CD4-positive, CD25-positive, alpha-beta regulatory T cell (primary cell): Measurements from ENCODE around the gene STK32C. TPM values are rescaled to one million over a fixed set of nuclear protein-coding genes. Genes with fewer than 3 reads are reported as not detected.

Source experiments
- ATAC-seq, 2 donors: fragments of 150-1000 bp; cut with Tn5 transposase; one replicate each; pipeline ENCODE4 v1.10.0; 2021; ENCODE audit warnings: low read depth in 2 of 2, moderate number of reproducible peaks in 2 of 2, moderate library complexity in 1 of 2
- DNase-seq, 3 donors: peaks; one replicate each; pipeline versions ENCODE4 v3.0.0 to v3.0.0-alpha.2; 2012 to 2022; ENCODE audit warnings: mixed read lengths in 1 of 3
- H3K27ac ChIP-seq: one replicate; pipeline ENCODE4 v1.7.0; 2013; ENCODE audit warnings: mild to moderate bottlenecking, low read length; ENCODE audit not compliant: insufficient read depth, poor library complexity, severe bottlenecking
- H3K27me3 ChIP-seq: one replicate; pipeline ENCODE4 v1.7.0; 2013; ENCODE audit warnings: low read length; ENCODE audit not compliant: control insufficient read depth, insufficient read depth
- H3K36me3 ChIP-seq: one replicate; pipeline ENCODE4 v1.7.0; 2013; ENCODE audit warnings: mild to moderate bottlenecking, low read length, moderate library complexity; ENCODE audit not compliant: control insufficient read depth, insufficient read depth
- H3K4me1 ChIP-seq: 2 replicates; pipeline ENCODE4 v1.7.0; 2013; ENCODE audit warnings: mild to moderate bottlenecking, low read length; ENCODE audit not compliant: insufficient read depth, control insufficient read depth, poor library complexity, severe bottlenecking
- H3K4me3 ChIP-seq: one replicate; pipeline ENCODE4 v1.7.0; 2013; ENCODE audit warnings: low read depth, mild to moderate bottlenecking, low read length, moderate library complexity
- H3K9me3 ChIP-seq, 2 experiments: 1 replicate in 1 of 2; 2 replicates in 1 of 2; pipeline ENCODE4 v1.7.0; 2013; ENCODE audit warnings: low read length in 2 of 2, mild to moderate bottlenecking in 1 of 2, moderate library complexity in 1 of 2; ENCODE audit not compliant: control insufficient read depth in 2 of 2
- H3K27ac Mint-ChIP-seq, 3 donors: one replicate each; pipeline ENCODE4 v1.8.0; 2020 to 2022; ENCODE audit warnings: mild to moderate bottlenecking in 3 of 3, mixed read lengths in 3 of 3, moderate library complexity in 2 of 3
- H3K27me3 Mint-ChIP-seq: one replicate; pipeline ENCODE4 v1.8.0; 2022; ENCODE audit warnings: mild to moderate bottlenecking, mixed read lengths
- H3K36me3 Mint-ChIP-seq: one replicate; pipeline ENCODE4 v1.8.0; 2020; ENCODE audit warnings: mixed read lengths
- H3K4me1 Mint-ChIP-seq, 4 donors: one replicate each; pipeline ENCODE4 v1.8.0; 2020 to 2022; ENCODE audit warnings: mixed read lengths in 4 of 4, mild to moderate bottlenecking in 1 of 4
- H3K4me3 Mint-ChIP-seq, 4 donors: one replicate each; pipeline ENCODE4 v1.8.0; 2020 to 2022; ENCODE audit warnings: mild to moderate bottlenecking in 4 of 4, mixed read lengths in 4 of 4, moderate library complexity in 3 of 4
- H3K9me3 Mint-ChIP-seq, 7 donors: one replicate each; pipeline ENCODE4 v1.8.0; 2020 to 2022; ENCODE audit warnings: mixed read lengths in 7 of 7, mild to moderate bottlenecking in 3 of 7, moderate library complexity in 2 of 7
- polyA plus RNA-seq, 4 donors: library from polyadenylated mRNA; unstranded; fragments of 300-500 nt; fragmentation: Illumina TruSeq; gene quantifications; one replicate each; pipeline ENCODE4 v1.2.3, GENCODE V29; 2021
- total RNA-seq: library from RNA; stranded (reverse); gene quantifications from one replicate; pipeline ENCODE4 v1.2.3, GENCODE V29; 2022

Gene STK32C
- total and polyA plus RNA-seq, 5 donors from 2014 or later, result 3.5 to 7.0 (median 6.6) TPM

DNA sequence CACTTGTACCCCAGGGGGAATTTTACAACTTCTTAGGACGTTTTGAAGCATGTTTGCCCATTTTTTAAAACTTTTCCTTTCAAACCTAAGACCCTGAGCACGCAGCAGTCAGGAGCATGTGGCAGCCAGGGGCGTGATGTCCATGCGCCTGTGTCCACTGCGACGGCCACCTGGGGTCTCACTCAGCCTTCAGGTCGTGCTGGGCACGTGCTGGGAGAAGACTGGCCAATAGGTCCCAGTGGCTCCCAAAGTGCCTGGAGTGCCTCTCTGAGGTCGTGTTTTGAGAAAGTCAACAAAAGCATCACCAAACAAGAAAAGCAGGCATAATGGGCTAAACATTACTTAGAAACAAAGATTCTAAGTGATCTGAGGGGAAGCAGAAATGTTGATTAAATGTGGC, 39.1 kb upstream of the STK32C start:
- ATAC-seq (no peak), DNase-seq (no peak)
- no peak overlapping the region for H3K27ac ChIP-seq
- Mint-ChIP-seq H3K9me3 (peaks cover 0 to 2% (median 0%) of the 10 kb centered on the region in 7 donors), H3K36me3 (peaks cover 33% of the 10 kb centered on the region), H3K27me3 (no peaks in the 10 kb centered on the region), H3K4me3 (no peak overlapping the region), H3K4me1 (no peaks in the 10 kb centered on the region), H3K27ac (peak overlapping the region in 1 of 3 donors; percentile 82)
- H3K27me3 ChIP-seq, result no peaks in the 10 kb centered on the region
- no peak overlapping the region for H3K4me3 ChIP-seq
- peaks cover 2% of the 10 kb centered on the region for H3K36me3 ChIP-seq
- no peaks in the 10 kb centered on the region for H3K4me1 ChIP-seq
- no peaks in the 10 kb centered on the region for H3K9me3 ChIP-seq

DNA sequence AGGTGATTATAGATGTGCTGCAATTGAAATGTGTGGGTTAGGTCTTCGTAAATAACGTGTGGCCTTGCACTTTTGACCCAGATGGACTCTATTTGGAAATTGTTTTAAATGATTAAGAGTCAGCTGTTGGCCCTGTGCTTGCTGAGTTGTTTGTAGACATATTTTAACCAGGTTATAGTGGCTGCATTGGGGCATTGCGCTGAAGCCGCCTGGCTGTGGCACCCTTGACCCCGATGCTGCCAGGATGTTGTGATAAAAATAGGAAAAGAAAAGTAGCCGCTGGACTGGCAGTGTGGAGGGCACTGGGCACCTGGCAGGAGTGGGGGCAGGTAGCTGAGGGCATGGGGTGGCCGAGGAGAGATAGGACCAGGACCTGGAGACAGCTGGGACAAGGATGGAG, 37.6 kb upstream of the STK32C start:
- Histone ChIP-seq H3K27me3 (no peaks in the 10 kb centered on the region), H3K27ac (no peak overlapping the region), H3K4me3 (no peak overlapping the region), H3K9me3 (no peaks in the 10 kb centered on the region), H3K36me3 (peaks cover 2% of the 10 kb centered on the region), H3K4me1 (no peaks in the 10 kb centered on the region)
- H3K4me1 Mint-ChIP-seq, result no peaks in the 10 kb centered on the region
- no peaks in the 10 kb centered on the region for H3K27me3 Mint-ChIP-seq
- no peak overlapping the region for H3K4me3 Mint-ChIP-seq
- peaks cover 0 to 2% (median 0%) of the 10 kb centered on the region in 7 donors for H3K9me3 Mint-ChIP-seq
- H3K27ac Mint-ChIP-seq, result no peak overlapping the region
- no peak for ATAC-seq
- H3K36me3 Mint-ChIP-seq, result peaks cover 37% of the 10 kb centered on the region
- no peak for DNase-seq

DNA sequence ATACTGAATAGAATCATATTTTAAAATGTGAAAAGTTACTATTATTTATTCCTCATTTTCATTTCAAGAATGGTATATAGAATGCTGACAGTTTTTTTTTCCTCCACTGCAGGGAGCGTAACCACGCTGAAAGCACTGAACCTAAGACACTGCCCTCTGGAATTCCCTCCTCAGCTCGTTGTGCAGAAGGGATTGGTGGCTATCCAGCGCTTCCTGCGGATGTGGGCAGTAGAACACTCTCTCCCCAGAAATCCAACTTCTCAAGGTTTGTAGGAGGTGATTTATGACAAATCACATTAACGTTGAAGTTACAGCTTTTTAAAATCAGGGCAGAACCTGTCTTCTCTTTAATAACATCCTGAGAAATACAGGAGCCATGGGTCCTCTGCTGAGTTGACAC, 36.6 kb upstream of the STK32C start:
- ATAC-seq (no peak), DNase-seq (no peak)
- peaks cover 0 to 2% (median 0%) of the 10 kb centered on the region in 7 donors for H3K9me3 Mint-ChIP-seq
- no peaks in the 10 kb centered on the region for H3K4me1 Mint-ChIP-seq
- H3K4me3 ChIP-seq, result no peak overlapping the region
- H3K9me3 ChIP-seq, result no peaks in the 10 kb centered on the region
- peaks cover 2% of the 10 kb centered on the region for H3K36me3 ChIP-seq
- peaks cover 34% of the 10 kb centered on the region for H3K36me3 Mint-ChIP-seq
- no peak overlapping the region for H3K4me3 Mint-ChIP-seq
- H3K27ac ChIP-seq, result no peak overlapping the region
- no peaks in the 10 kb centered on the region for H3K4me1 ChIP-seq
- no peaks in the 10 kb centered on the region for H3K27me3 ChIP-seq
- H3K27ac Mint-ChIP-seq, result no peak overlapping the region
- H3K27me3 Mint-ChIP-seq, result no peaks in the 10 kb centered on the region

DNA sequence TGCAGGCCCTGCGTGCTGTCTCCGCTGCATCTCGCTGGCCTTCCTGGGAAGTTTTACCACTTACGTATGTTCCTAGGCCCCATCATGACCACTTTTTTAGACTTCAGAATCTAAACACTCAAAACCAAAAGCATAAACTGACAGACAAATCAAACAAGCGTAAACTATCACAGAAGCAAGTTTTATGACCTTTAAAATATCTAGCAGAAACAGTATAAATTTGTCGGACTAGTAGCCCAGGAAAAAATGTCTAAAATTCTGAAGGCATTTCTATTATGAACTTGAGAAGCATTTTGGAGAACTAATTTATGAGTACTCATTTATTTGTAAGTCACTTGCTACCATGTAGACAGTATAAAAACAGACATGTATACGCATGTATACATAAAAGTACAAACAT, 34.8 kb upstream of the STK32C start:
- Histone ChIP-seq H3K27me3 (no peaks in the 10 kb centered on the region), H3K27ac (no peak overlapping the region), H3K4me3 (no peak overlapping the region), H3K9me3 (no peaks in the 10 kb centered on the region), H3K4me1 (peaks cover 1% of the 10 kb centered on the region), H3K36me3 (peaks cover 2% of the 10 kb centered on the region)
- Mint-ChIP-seq H3K4me1 (peaks cover 0 to 2% (median 2%) of the 10 kb centered on the region in 4 donors), H3K27ac (no peak overlapping the region), H3K9me3 (peaks cover 0 to 2% (median 0%) of the 10 kb centered on the region in 7 donors), H3K4me3 (no peak overlapping the region), H3K36me3 (peaks cover 30% of the 10 kb centered on the region), H3K27me3 (no peaks in the 10 kb centered on the region)
- ATAC-seq (no peak), DNase-seq (no peak)

DNA sequence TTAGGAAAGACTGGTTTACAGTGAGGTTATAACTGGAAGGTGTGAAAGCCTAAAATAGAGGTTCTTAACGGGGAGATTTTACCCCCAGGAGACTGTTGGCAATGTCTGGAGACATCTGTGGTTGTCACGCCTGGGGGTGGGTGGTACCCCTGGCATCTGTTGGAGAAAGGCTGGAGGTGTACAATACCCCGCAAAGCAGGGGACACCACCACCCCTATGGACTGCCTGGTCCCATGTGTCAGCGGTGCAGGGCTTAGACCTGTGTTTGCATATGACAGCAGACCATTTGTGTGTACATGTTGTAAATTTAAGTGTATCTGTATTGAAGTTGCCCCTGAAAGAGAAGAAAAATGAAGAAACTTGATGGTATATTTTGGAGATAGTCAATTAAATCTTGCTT, 34.0 kb upstream of the STK32C start:
- peaks cover 8% of the 10 kb centered on the region for H3K4me1 ChIP-seq
- Mint-ChIP-seq H3K9me3 (peaks cover 0 to 2% (median 0%) of the 10 kb centered on the region in 7 donors), H3K36me3 (peaks cover 30% of the 10 kb centered on the region), H3K4me1 (peaks cover 4 to 9% (median 7%) of the 10 kb centered on the region in 4 donors), H3K27me3 (no peaks in the 10 kb centered on the region), H3K4me3 (no peak overlapping the region), H3K27ac (no peak overlapping the region)
- H3K36me3 ChIP-seq, result peaks cover 2% of the 10 kb centered on the region
- ATAC-seq (no peak), DNase-seq (no peak)
- no peaks in the 10 kb centered on the region for H3K9me3 ChIP-seq
- no peaks in the 10 kb centered on the region for H3K27me3 ChIP-seq
- no peak overlapping the region for H3K27ac ChIP-seq
- H3K4me3 ChIP-seq, result no peak overlapping the region

DNA sequence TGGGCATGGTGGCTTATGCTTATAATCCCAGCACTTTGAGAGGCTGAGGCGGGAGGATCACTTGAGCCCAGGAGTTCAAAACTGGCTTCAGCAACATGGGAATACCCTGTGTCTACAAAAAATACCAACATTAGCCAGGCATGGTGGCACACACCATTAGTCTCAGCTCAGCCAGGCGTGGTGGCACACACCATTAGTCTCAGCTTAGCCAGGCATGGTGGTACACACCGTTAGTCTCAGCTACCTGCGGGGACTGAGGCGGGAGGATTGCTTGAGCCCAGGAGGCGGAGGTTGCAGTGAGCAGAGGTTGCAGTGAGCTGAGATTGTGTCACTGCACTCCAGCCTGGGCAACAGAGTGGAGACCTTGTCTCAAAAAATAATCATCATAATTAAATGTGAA, 33.3 kb upstream of the STK32C start:
- H3K27ac Mint-ChIP-seq, result no peak overlapping the region
- peaks cover 13% of the 10 kb centered on the region for H3K4me1 ChIP-seq

DNA sequence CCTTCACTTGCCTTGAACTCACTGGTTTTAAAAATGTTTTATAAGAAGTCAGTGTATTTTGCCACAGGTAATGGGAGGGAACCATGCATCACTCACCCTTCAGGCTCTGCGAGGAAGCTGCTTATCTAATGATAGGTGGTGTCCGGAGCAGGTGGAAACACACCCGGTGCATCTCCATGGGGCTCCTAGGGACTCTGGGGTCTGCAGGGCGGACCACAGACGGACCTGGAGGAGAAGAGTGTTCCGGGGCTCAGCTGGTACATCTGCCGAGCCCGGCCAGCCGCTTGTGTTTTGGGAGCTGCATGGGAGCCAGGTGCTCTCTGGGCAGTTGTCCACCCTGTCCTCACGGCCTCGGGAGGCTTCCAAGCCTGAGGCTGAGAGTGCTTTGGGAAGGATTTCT, 31.5 kb upstream of the STK32C start:
- H3K36me3 Mint-ChIP-seq, result peaks cover 17% of the 10 kb centered on the region
- no peaks in the 10 kb centered on the region for H3K27me3 Mint-ChIP-seq
- peaks cover 0 to 2% (median 0%) of the 10 kb centered on the region in 7 donors for H3K9me3 Mint-ChIP-seq
- H3K36me3 ChIP-seq, result no peaks in the 10 kb centered on the region
- no peak for ATAC-seq
- no peaks in the 10 kb centered on the region for H3K9me3 ChIP-seq
- H3K4me1 ChIP-seq, result peaks cover 13% of the 10 kb centered on the region
- peaks cover 4 to 22% (median 15%) of the 10 kb centered on the region in 4 donors for H3K4me1 Mint-ChIP-seq
- H3K27me3 ChIP-seq, result no peaks in the 10 kb centered on the region
- H3K27ac Mint-ChIP-seq, result no peak overlapping the region
- H3K27ac ChIP-seq, result no peak overlapping the region
- no peak overlapping the region for H3K4me3 ChIP-seq
- DNase-seq, result no peak
- peak overlapping the region in 1 of 4 donors; percentile 27 for H3K4me3 Mint-ChIP-seq

More for the DNA sequence above, 33.3 kb upstream of the STK32C start:
- H3K9me3 ChIP-seq, result no peaks in the 10 kb centered on the region
- no peak overlapping the region for H3K27ac ChIP-seq
- Mint-ChIP-seq H3K9me3 (peaks cover 0 to 2% (median 0%) of the 10 kb centered on the region in 7 donors), H3K36me3 (peaks cover 30% of the 10 kb centered on the region), H3K27me3 (no peaks in the 10 kb centered on the region), H3K4me1 (peaks cover 4 to 17% (median 12%) of the 10 kb centered on the region in 4 donors), H3K4me3 (no peak overlapping the region)
- H3K27me3 ChIP-seq, result no peaks in the 10 kb centered on the region
- DNase-seq (no peak), ATAC-seq (no peak)
- H3K36me3 ChIP-seq, result peaks cover 2% of the 10 kb centered on the region
- H3K4me3 ChIP-seq, result no peak overlapping the region

DNA sequence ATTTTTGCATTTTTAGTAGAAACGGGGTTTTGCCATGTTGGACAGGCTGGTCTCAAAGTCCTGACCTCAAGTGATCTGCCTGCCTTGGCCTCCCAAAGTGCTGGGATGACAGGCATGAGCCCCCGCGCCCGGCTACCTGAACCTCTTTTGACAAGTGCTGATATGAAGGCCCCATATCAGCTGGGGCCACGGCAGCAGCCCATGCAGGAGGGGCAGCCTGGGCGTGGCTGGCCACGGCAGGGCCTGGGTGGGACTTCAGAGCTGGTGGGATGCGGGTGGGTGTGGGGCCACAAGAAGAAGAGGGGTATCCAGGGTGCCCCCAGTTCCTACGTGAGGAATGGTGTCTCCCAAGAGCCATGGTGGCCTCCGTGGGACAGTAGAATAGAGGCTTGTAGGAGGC, 31.1 kb upstream of the STK32C start:
- Mint-ChIP-seq H3K27ac (no peak overlapping the region), H3K9me3 (peaks cover 0 to 2% (median 0%) of the 10 kb centered on the region in 7 donors), H3K36me3 (peaks cover 17% of the 10 kb centered on the region), H3K27me3 (no peaks in the 10 kb centered on the region), H3K4me1 (peaks cover 4 to 22% (median 15%) of the 10 kb centered on the region in 4 donors), H3K4me3 (peak overlapping the region in 1 of 4 donors; percentile 27)
- Histone ChIP-seq H3K4me3 (no peak overlapping the region), H3K27ac (no peak overlapping the region), H3K9me3 (no peaks in the 10 kb centered on the region), H3K36me3 (no peaks in the 10 kb centered on the region), H3K4me1 (peaks cover 13% of the 10 kb centered on the region), H3K27me3 (no peaks in the 10 kb centered on the region)
- no peak for ATAC-seq
- DNase-seq, result no peak
